ENCODE data around the gene TRIM69.

The TRIM69 gene

GRCh38 chr15:44811337-44811736 lies 75.0 kb downstream of the TRIM69 start:
- Histone ChIP-seq H3K4me3 (ENCODE audit: low read depth, low read length) (no peak overlapping the region), H3K9ac (ENCODE audit: low read depth, low read length) (no peak overlapping the region), H3K27me3 (ENCODE audit: control insufficient read depth, insufficient read depth, low read length) (no peaks in the 10 kb centered on the region), H3K36me3 (ENCODE audit: control insufficient read depth, insufficient read depth, low read length) (no peaks in the 10 kb centered on the region), H3K4me1 (ENCODE audit: control insufficient read depth, insufficient read depth, low read length) (no peaks in the 10 kb centered on the region), H3K9me3 (ENCODE audit: control insufficient read depth, insufficient read depth, low read length) (no peaks in the 10 kb centered on the region), H3K27ac (ENCODE audit: low read depth, low read length) (no peak overlapping the region)

DNA sequence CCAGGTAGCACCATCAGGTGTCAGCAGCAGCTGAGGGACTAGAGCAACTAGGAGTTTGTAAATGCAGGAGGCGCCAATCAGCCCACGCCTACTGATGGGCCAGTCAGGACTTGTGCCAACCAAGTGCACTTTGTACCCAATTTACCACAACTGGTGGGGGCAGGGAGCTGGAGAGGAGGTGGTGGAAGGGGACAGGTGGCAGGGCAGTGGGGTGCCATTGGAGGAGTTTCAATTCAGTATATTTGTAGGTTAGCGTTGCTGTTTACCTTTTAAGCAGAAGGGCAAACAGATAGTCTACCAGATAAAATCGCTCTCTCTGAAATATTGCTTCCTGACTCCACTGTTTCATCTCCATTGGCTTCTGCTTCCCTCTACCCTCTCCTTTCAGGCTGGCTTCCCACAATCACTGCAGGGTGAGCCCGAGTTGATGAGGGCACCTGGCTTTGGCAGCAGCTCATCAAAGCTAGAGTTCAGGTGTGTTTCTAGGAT lies 75.7 kb downstream of the TRIM69 start:
- Histone ChIP-seq H3K27ac (ENCODE audit: low read depth, low read length) (no peak overlapping the region), H3K9me3 (ENCODE audit: control insufficient read depth, insufficient read depth, low read length) (no peaks in the 10 kb centered on the region), H3K4me3 (ENCODE audit: low read depth, low read length) (no peak overlapping the region), H3K27me3 (ENCODE audit: control insufficient read depth, insufficient read depth, low read length) (no peaks in the 10 kb centered on the region), H3K4me1 (ENCODE audit: control insufficient read depth, insufficient read depth, low read length) (no peaks in the 10 kb centered on the region), H3K36me3 (ENCODE audit: control insufficient read depth, insufficient read depth, low read length) (no peaks in the 10 kb centered on the region), H3K9ac (ENCODE audit: low read depth, low read length) (no peak overlapping the region)

DNA sequence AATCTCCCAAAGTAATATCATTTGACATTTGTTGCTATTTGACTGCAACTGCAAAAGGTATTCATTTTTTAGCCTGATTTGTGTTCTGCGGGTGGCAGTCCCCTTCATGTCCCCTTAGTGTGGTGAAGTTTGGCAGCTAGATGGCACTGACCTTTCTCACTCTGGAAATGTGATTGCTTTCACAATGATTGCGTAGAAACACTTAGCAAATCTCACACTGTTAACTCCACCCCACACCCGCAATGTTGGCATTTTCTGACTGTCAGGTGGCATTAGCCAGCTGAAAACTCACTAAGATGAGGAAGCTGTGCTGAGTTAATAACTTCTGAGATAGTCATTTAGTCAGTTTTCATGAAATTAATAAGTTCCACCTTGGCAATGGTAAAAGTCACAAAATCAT lies 76.9 kb downstream of the TRIM69 start:
- H3K4me3 ChIP-seq (ENCODE audit: low read depth, low read length) = no peak overlapping the region
- H3K4me1 ChIP-seq (ENCODE audit: control insufficient read depth, insufficient read depth, low read length) = no peaks in the 10 kb centered on the region
- no peaks in the 10 kb centered on the region for H3K27me3 ChIP-seq (ENCODE audit: control insufficient read depth, insufficient read depth, low read length)

More for the DNA sequence above, 76.9 kb downstream of the TRIM69 start:
- Histone ChIP-seq H3K27ac (ENCODE audit: low read depth, low read length) (no peak overlapping the region), H3K36me3 (ENCODE audit: control insufficient read depth, insufficient read depth, low read length) (no peaks in the 10 kb centered on the region), H3K9ac (ENCODE audit: low read depth, low read length) (no peak overlapping the region), H3K9me3 (ENCODE audit: control insufficient read depth, insufficient read depth, low read length) (no peaks in the 10 kb centered on the region)
